ENCODE data around the gene PUM2.

DNA sequence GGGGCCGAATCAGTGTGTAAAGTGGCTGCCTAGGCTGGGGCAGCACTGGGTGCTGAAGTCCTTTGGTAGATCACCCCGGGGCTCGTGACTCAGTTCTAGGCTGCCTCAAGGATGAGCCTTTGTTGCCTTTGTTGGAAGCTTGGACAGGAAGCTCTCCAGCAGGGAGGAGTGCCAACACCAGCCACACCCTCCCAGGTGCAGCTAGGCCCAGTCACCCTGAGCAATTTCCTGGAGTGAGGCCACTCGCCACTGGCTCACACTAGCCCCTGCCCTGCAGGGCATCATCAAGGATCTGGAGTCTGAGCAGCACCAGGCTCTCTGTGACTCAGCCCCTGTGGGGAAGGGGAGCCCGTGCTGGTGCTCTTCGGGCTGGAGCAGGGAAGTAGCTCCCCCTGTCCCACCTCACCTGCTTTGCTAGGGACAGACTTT lies 119.0 kb downstream of the PUM2 start:
- TF ChIP-seq, protein P1, sequence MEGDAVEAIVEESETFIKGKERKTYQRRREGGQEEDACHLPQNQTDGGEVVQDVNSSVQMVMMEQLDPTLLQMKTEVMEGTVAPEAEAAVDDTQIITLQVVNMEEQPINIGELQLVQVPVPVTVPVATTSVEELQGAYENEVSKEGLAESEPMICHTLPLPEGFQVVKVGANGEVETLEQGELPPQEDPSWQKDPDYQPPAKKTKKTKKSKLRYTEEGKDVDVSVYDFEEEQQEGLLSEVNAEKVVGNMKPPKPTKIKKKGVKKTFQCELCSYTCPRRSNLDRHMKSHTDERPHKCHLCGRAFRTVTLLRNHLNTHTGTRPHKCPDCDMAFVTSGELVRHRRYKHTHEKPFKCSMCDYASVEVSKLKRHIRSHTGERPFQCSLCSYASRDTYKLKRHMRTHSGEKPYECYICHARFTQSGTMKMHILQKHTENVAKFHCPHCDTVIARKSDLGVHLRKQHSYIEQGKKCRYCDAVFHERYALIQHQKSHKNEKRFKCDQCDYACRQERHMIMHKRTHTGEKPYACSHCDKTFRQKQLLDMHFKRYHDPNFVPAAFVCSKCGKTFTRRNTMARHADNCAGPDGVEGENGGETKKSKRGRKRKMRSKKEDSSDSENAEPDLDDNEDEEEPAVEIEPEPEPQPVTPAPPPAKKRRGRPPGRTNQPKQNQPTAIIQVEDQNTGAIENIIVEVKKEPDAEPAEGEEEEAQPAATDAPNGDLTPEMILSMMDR (IDR thresholded peaks at IDR 0.05): no peak
- TF ChIP-seq POLR2A (IDR thresholded peaks at IDR 0.05) (no peak), EP300 (IDR thresholded peaks at IDR 0.05) (no peak)

Data from tibial nerve (tissue), 4 donors.